ENCODE data around the gene ARHGDIA. TPM values are rescaled to one million over a fixed set of nuclear protein-coding genes. Genes with fewer than 3 reads are reported as not detected.

ARHGDIA gene
- total RNA-seq, 2 donors from 2014 or later, result 369 to 410 TPM

GRCh38 chr17:81910840-81911276, 39.7 kb upstream of the ARHGDIA start:
- H3K4me3 Mint-ChIP-seq, result peak overlapping the region; percentile 83 to 85

GRCh38 chr17:81909966-81910839, 39.1 kb upstream of the ARHGDIA start:
- no peaks in the 10 kb centered on the region for H3K9me3 Mint-ChIP-seq
- ATAC-seq (replicated peaks in 1 of 2), result no peak
- no peak for DNase-seq
- no peaks in the 10 kb centered on the region for H3K27me3 Mint-ChIP-seq (ENCODE audit: low read depth)
- H3K27ac Mint-ChIP-seq, result no peak overlapping the region
- H3K4me3 Mint-ChIP-seq, result peak overlapping the region; percentile 83 to 85
- peaks cover 1 to 9% of the 10 kb centered on the region in 2 donors for H3K36me3 Mint-ChIP-seq (ENCODE audit: insufficient read depth in 2 of 2)
- peaks cover 28% of the 10 kb centered on the region for H3K4me1 Mint-ChIP-seq (ENCODE audit: low read depth)

More at GRCh38 chr17:81910840-81911276, 39.7 kb upstream of the ARHGDIA start:
- ATAC-seq (replicated peaks in 1 of 2) (peak; percentile 50 to 54), DNase-seq (no peak)
- H3K9me3 Mint-ChIP-seq, result no peaks in the 10 kb centered on the region
- peaks cover 31% of the 10 kb centered on the region for H3K4me1 Mint-ChIP-seq (ENCODE audit: low read depth)
- H3K36me3 Mint-ChIP-seq (ENCODE audit: insufficient read depth in 2 of 2), result peaks cover 1 to 11% of the 10 kb centered on the region in 2 donors
- H3K27ac Mint-ChIP-seq, result no peak overlapping the region
- no peaks in the 10 kb centered on the region for H3K27me3 Mint-ChIP-seq (ENCODE audit: low read depth)

- H3K4me3 Mint-ChIP-seq, result peak overlapping the region in 1 of 2 donors; percentile 83
- no peak overlapping the region for H3K27ac Mint-ChIP-seq
- H3K4me1 Mint-ChIP-seq (ENCODE audit: low read depth), result peaks cover 28% of the 10 kb centered on the region
- H3K27me3 Mint-ChIP-seq (ENCODE audit: low read depth), result no peaks in the 10 kb centered on the region
- H3K36me3 Mint-ChIP-seq (ENCODE audit: insufficient read depth in 2 of 2), result peaks cover 1 to 9% of the 10 kb centered on the region in 2 donors
- DNase-seq, result no peak
- ATAC-seq (replicated peaks in 1 of 2), result no peak
- no peaks in the 10 kb centered on the region for H3K9me3 Mint-ChIP-seq
These were observed 38.1 kb upstream of the ARHGDIA start for GRCh38 chr17:81909231-81909630.

- ATAC-seq (replicated peaks in 1 of 2), result no peak
- DNase-seq, result no peak
- peaks cover 28% of the 10 kb centered on the region for H3K4me1 Mint-ChIP-seq (ENCODE audit: low read depth)
- no peaks in the 10 kb centered on the region for H3K27me3 Mint-ChIP-seq (ENCODE audit: low read depth)
- H3K27ac Mint-ChIP-seq, result no peak overlapping the region
- no peaks in the 10 kb centered on the region for H3K9me3 Mint-ChIP-seq
- H3K4me3 Mint-ChIP-seq, result no peak overlapping the region
- H3K36me3 Mint-ChIP-seq (ENCODE audit: insufficient read depth in 2 of 2), result peaks cover 1 to 9% of the 10 kb centered on the region in 2 donors
These were observed 37.7 kb upstream of the ARHGDIA start for GRCh38 chr17:81908793-81909192.

- DNase-seq (no peak), ATAC-seq (replicated peaks in 1 of 2) (no peak)
- Mint-ChIP-seq H3K36me3 (ENCODE audit: insufficient read depth in 2 of 2) (no peaks in the 10 kb centered on the region), H3K4me3 (no peak overlapping the region), H3K9me3 (no peaks in the 10 kb centered on the region), H3K4me1 (ENCODE audit: low read depth) (peaks cover 23% of the 10 kb centered on the region), H3K27me3 (ENCODE audit: low read depth) (no peaks in the 10 kb centered on the region), H3K27ac (no peak overlapping the region)
These were observed 36.3 kb upstream of the ARHGDIA start for GRCh38 chr17:81907219-81908145.

- no peak for ATAC-seq (replicated peaks in 1 of 2)
- DNase-seq, result no peak
- Mint-ChIP-seq H3K4me1 (ENCODE audit: low read depth) (peaks cover 16% of the 10 kb centered on the region), H3K9me3 (no peaks in the 10 kb centered on the region), H3K4me3 (no peak overlapping the region), H3K36me3 (ENCODE audit: insufficient read depth in 2 of 2) (no peaks in the 10 kb centered on the region), H3K27me3 (ENCODE audit: low read depth) (no peaks in the 10 kb centered on the region), H3K27ac (no peak overlapping the region)
These were observed 35.5 kb upstream of the ARHGDIA start for GRCh38 chr17:81906476-81907218.

- peaks cover 6% of the 10 kb centered on the region for H3K27me3 Mint-ChIP-seq (ENCODE audit: low read depth)
- no peak for DNase-seq
- H3K9me3 Mint-ChIP-seq, result no peaks in the 10 kb centered on the region
- no peak overlapping the region for H3K27ac Mint-ChIP-seq
- no peak for ATAC-seq (replicated peaks in 1 of 2)
- H3K36me3 Mint-ChIP-seq (ENCODE audit: insufficient read depth in 2 of 2), result no peaks in the 10 kb centered on the region
- no peak overlapping the region for H3K4me3 Mint-ChIP-seq
- peaks cover 14% of the 10 kb centered on the region for H3K4me1 Mint-ChIP-seq (ENCODE audit: low read depth)
These were observed 34.9 kb upstream of the ARHGDIA start for GRCh38 chr17:81905993-81906392.

GRCh38 chr17:81905424-81905875, 34.3 kb upstream of the ARHGDIA start:
- peaks cover 14% of the 10 kb centered on the region for H3K4me1 Mint-ChIP-seq (ENCODE audit: low read depth)
- peaks cover 12% of the 10 kb centered on the region for H3K27me3 Mint-ChIP-seq (ENCODE audit: low read depth)
- H3K9me3 Mint-ChIP-seq, result no peaks in the 10 kb centered on the region
- H3K36me3 Mint-ChIP-seq (ENCODE audit: insufficient read depth in 2 of 2), result no peaks in the 10 kb centered on the region
- DNase-seq (no peak), ATAC-seq (replicated peaks in 1 of 2) (no peak)
- no peak overlapping the region for H3K27ac Mint-ChIP-seq
- H3K4me3 Mint-ChIP-seq, result no peak overlapping the region

GRCh38 chr17:81904600-81905423, 33.7 kb upstream of the ARHGDIA start:
- no peak for DNase-seq
- no peaks in the 10 kb centered on the region for H3K9me3 Mint-ChIP-seq
- peaks cover 0 to 4% of the 10 kb centered on the region in 2 donors for H3K36me3 Mint-ChIP-seq (ENCODE audit: insufficient read depth in 2 of 2)
- H3K27me3 Mint-ChIP-seq (ENCODE audit: low read depth), result peaks cover 12% of the 10 kb centered on the region
- peaks cover 10% of the 10 kb centered on the region for H3K4me1 Mint-ChIP-seq (ENCODE audit: low read depth)
- no peak for ATAC-seq (replicated peaks in 1 of 2)
- no peak overlapping the region for H3K4me3 Mint-ChIP-seq
- H3K27ac Mint-ChIP-seq, result no peak overlapping the region

- Mint-ChIP-seq H3K27ac (no peak overlapping the region), H3K9me3 (no peaks in the 10 kb centered on the region), H3K4me3 (no peak overlapping the region), H3K36me3 (ENCODE audit: insufficient read depth in 2 of 2) (peaks cover 0 to 5% of the 10 kb centered on the region in 2 donors), H3K27me3 (ENCODE audit: low read depth) (peaks cover 12% of the 10 kb centered on the region), H3K4me1 (ENCODE audit: low read depth) (peaks cover 2% of the 10 kb centered on the region)
- ATAC-seq (replicated peaks in 1 of 2), result no peak
- DNase-seq, result no peak
These were observed 32.9 kb upstream of the ARHGDIA start for GRCh38 chr17:81903896-81904599.

- Mint-ChIP-seq H3K27ac (no peak overlapping the region), H3K4me3 (no peak overlapping the region), H3K4me1 (ENCODE audit: low read depth) (no peaks in the 10 kb centered on the region), H3K9me3 (no peaks in the 10 kb centered on the region), H3K27me3 (ENCODE audit: low read depth) (peaks cover 12% of the 10 kb centered on the region), H3K36me3 (ENCODE audit: insufficient read depth in 2 of 2) (peaks cover 0 to 5% of the 10 kb centered on the region in 2 donors)
- ATAC-seq (replicated peaks in 1 of 2) (no peak), DNase-seq (no peak)
These were observed 32.3 kb upstream of the ARHGDIA start for GRCh38 chr17:81903415-81903831.

Data from activated T-cell treated with anti-CD3 and anti-CD28 coated beads, Interleukin-2, amount 50 U/mL, for 72 hours (primary cell).